ENCODE measurements around the gene VWF.
"Not testable (repeated sequence)": the region's sequence is repeated elsewhere in the genome, so short reads cannot be mapped to it uniquely, and the experiment has no call there.

GRCh38 chr12:6016004-6016403 is 108.5 kb downstream of the VWF start:
- not testable (repeated sequence) for TF ChIP-seq POLR2A (IDR thresholded peaks at IDR 0.05)
- TF ChIP-seq, protein P1, sequence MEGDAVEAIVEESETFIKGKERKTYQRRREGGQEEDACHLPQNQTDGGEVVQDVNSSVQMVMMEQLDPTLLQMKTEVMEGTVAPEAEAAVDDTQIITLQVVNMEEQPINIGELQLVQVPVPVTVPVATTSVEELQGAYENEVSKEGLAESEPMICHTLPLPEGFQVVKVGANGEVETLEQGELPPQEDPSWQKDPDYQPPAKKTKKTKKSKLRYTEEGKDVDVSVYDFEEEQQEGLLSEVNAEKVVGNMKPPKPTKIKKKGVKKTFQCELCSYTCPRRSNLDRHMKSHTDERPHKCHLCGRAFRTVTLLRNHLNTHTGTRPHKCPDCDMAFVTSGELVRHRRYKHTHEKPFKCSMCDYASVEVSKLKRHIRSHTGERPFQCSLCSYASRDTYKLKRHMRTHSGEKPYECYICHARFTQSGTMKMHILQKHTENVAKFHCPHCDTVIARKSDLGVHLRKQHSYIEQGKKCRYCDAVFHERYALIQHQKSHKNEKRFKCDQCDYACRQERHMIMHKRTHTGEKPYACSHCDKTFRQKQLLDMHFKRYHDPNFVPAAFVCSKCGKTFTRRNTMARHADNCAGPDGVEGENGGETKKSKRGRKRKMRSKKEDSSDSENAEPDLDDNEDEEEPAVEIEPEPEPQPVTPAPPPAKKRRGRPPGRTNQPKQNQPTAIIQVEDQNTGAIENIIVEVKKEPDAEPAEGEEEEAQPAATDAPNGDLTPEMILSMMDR (IDR thresholded peaks at IDR 0.05 in 4 of 5, conservative IDR thresholded peaks at IDR 0.05 in 1 of 5): not testable (repeated sequence)

Data from gastrocnemius medialis (tissue), 4 donors.